HepG2 (cell line): Measurements from ENCODE around the gene NFATC4. TPM values are rescaled to one million over a fixed set of nuclear protein-coding genes. Genes with fewer than 3 reads are reported as not detected.
A peak's percentile ranks its signal among the peaks of the same experiment; 100 is the strongest.

Source experiments
- CCAR2 ChIP-seq: fragments of 200-400 bp; formaldehyde crosslinking; optimal IDR thresholded peaks from 2 replicates; pipeline ENCODE3; 2018; ENCODE audit warnings: low read depth, mild to moderate bottlenecking, low read length, moderate library complexity
- KDM2A ChIP-seq: sonication (generic); formaldehyde crosslinking; IDR thresholded peaks from 2 replicates; pipeline ENCODE4 v1.4.0; 2020; ENCODE audit warnings: low read depth, missing genetic modification reagents, borderline replicate concordance
- KMT2A ChIP-seq: sonication (generic); formaldehyde crosslinking; IDR thresholded peaks from 2 replicates; pipeline ENCODE4 v1.4.0; 2020; ENCODE audit warnings: missing genetic modification reagents
- PTBP1 ChIP-seq: fragments of 200-400 bp; formaldehyde crosslinking; IDR thresholded peaks from 2 replicates; pipeline ENCODE4 v1.6.1; 2018; ENCODE audit warnings: low read length, low read depth; ENCODE audit not compliant: poor library complexity, severe bottlenecking
- RXRB ChIP-seq: IDR thresholded peaks from 2 replicates; pipeline ENCODE4 v1.6.1; 2016; ENCODE audit warnings: borderline replicate concordance, missing genetic modification reagents, missing compliant biosample characterization
- SMAD1 ChIP-seq: sonication (generic); formaldehyde crosslinking; IDR thresholded peaks from 2 replicates; pipeline ENCODE4 v1.4.0; 2020; ENCODE audit warnings: missing genetic modification reagents, low read depth, mild to moderate bottlenecking, borderline replicate concordance
- ZKSCAN5 ChIP-seq: sonication (generic); formaldehyde crosslinking; IDR thresholded peaks from 2 replicates; pipeline ENCODE4 v1.5.1; 2020; ENCODE audit warnings: mild to moderate bottlenecking, missing genetic modification reagents
- ZNF331 ChIP-seq: sonication (generic); formaldehyde crosslinking; IDR thresholded peaks from 2 replicates; pipeline ENCODE4 v1.4.0; 2020; ENCODE audit warnings: missing genetic modification reagents
- ZNF337 ChIP-seq: sonication (generic); formaldehyde crosslinking; IDR thresholded peaks from 2 replicates; pipeline ENCODE4 v1.5.1; 2020; ENCODE audit warnings: missing genetic modification reagents, low read depth, mild to moderate bottlenecking, borderline replicate concordance
- ZNF530 ChIP-seq: sonication (generic); formaldehyde crosslinking; IDR thresholded peaks from 2 replicates; pipeline ENCODE4 v1.5.0; 2020; ENCODE audit warnings: low read depth, mild to moderate bottlenecking, missing genetic modification reagents
- ZNF557 ChIP-seq: sonication (generic); formaldehyde crosslinking; IDR thresholded peaks from 2 replicates; pipeline ENCODE4 v1.4.0; 2020; ENCODE audit warnings: missing genetic modification reagents
- polyA plus RNA-seq, 8 experiments: library from polyadenylated mRNA; depleted of rRNA in 3 of 8; stranded (reverse) in 7 of 8; unstranded in 1 of 8; fragments of >200 nt; fragmentation: Illumina TruSeq in 4 of 8; extraction: Trizol in 4 of 8; gene quantifications; 2 replicates each; pipeline versions ENCODE4 v1.2.1 to v1.2.3, GENCODE V29; 2011 to 2016; ENCODE audit warnings: low read depth in 4 of 8, missing spikeins in 1 of 8, mixed read lengths in 1 of 8; ENCODE audit not compliant: insufficient read depth in 1 of 8
- total RNA-seq, 5 experiments: library from RNA; depleted of rRNA; stranded (reverse); fragments of >200 nt; fragmentation: Illumina TruSeq; extraction: Trizol; gene quantifications; 2 replicates each; pipeline ENCODE4 v1.2.3, GENCODE V29; 2016; ENCODE audit warnings: low read depth in 1 of 5
- TF ChIP-seq, protein P1 (sequence below): sonication (generic); formaldehyde crosslinking; IDR thresholded peaks from 2 replicates; pipeline ENCODE4 v1.9.0; 2021; ENCODE audit warnings: mild to moderate bottlenecking, missing genetic modification reagents
- TF ChIP-seq, protein P2 (sequence below): sonication (generic); formaldehyde crosslinking; IDR thresholded peaks from 2 replicates; pipeline ENCODE4 v1.8.1; 2023; ENCODE audit warnings: missing genetic modification reagents, mild to moderate bottlenecking, borderline replicate concordance
- TF ChIP-seq, protein P3 (sequence below): sonication (generic); formaldehyde crosslinking; IDR thresholded peaks from 2 replicates; pipeline ENCODE4 v1.5.1; 2020; ENCODE audit warnings: mild to moderate bottlenecking, moderate library complexity, missing genetic modification reagents
- TF ChIP-seq, protein P4 (sequence below): sonication (generic); formaldehyde crosslinking; conservative IDR thresholded peaks from 2 replicates; pipeline ENCODE4 v1.8.1; 2023; ENCODE audit warnings: missing genetic modification reagents
- TF ChIP-seq, protein P5 (sequence below): sonication (generic); formaldehyde crosslinking; IDR thresholded peaks from 2 replicates; pipeline ENCODE4 v1.5.0; 2020; ENCODE audit warnings: mild to moderate bottlenecking, missing genetic modification reagents, borderline replicate concordance

Gene NFATC4
- total and polyA plus RNA-seq, 2 of the 13 experiments (the other 11 are each of a cell fraction or from before 2014, with no cell fraction given), result 0.04 to 0.15 TPM

DNA sequence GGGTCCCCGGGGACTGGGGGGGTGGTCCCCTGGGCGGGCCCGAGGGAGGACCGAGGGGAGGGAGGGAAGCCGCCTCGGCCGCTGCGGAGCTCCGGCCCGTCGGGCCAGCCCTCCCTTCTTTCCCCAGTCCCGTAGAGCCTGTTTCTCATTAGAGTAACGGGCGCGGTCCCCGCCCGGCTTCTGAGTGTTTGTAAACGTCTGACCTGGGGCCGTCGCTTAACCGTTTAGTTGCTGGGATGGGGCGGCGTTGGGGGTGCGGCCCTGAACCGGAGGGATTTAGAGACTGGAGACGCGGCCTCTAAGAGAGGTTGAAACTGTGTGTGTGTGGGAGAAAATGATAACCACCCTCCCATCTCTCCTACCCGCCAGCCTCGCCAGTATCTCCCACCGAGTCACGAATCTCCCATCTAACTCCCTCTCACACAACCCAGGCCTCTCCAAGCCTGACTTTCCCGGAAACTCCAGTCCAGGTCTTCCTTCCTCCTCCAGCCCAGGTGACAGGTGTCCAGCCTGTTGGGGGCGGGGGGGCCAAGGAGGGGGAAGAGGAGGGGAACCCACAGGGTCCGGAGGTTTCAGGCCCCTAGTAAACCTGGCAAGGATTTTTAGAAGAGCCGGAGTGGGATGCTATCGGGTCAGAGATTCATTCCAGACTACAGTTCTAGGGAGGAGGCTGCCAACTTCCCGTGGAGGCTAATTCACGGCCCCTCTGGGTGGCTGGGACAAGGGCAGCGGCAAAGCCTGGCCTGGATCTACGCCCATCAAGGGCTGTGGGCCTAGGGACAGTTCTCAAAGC lies 1.1 kb upstream of the NFATC4 start (continued):
- peak; percentile 92 for TF ChIP-seq PTBP1
- no peak; the same call in 1 of the 2 replicates for TF ChIP-seq ZNF557 (CRISPR knock-in tag)
- TF ChIP-seq ZKSCAN5 (CRISPR knock-in tag), result 0 out of 2 replicates have a peak, but pooled peaks have one; percentile 44
- no peak; the same call in 1 of the 2 replicates for TF ChIP-seq KDM2A
- TF ChIP-seq, protein P1, sequence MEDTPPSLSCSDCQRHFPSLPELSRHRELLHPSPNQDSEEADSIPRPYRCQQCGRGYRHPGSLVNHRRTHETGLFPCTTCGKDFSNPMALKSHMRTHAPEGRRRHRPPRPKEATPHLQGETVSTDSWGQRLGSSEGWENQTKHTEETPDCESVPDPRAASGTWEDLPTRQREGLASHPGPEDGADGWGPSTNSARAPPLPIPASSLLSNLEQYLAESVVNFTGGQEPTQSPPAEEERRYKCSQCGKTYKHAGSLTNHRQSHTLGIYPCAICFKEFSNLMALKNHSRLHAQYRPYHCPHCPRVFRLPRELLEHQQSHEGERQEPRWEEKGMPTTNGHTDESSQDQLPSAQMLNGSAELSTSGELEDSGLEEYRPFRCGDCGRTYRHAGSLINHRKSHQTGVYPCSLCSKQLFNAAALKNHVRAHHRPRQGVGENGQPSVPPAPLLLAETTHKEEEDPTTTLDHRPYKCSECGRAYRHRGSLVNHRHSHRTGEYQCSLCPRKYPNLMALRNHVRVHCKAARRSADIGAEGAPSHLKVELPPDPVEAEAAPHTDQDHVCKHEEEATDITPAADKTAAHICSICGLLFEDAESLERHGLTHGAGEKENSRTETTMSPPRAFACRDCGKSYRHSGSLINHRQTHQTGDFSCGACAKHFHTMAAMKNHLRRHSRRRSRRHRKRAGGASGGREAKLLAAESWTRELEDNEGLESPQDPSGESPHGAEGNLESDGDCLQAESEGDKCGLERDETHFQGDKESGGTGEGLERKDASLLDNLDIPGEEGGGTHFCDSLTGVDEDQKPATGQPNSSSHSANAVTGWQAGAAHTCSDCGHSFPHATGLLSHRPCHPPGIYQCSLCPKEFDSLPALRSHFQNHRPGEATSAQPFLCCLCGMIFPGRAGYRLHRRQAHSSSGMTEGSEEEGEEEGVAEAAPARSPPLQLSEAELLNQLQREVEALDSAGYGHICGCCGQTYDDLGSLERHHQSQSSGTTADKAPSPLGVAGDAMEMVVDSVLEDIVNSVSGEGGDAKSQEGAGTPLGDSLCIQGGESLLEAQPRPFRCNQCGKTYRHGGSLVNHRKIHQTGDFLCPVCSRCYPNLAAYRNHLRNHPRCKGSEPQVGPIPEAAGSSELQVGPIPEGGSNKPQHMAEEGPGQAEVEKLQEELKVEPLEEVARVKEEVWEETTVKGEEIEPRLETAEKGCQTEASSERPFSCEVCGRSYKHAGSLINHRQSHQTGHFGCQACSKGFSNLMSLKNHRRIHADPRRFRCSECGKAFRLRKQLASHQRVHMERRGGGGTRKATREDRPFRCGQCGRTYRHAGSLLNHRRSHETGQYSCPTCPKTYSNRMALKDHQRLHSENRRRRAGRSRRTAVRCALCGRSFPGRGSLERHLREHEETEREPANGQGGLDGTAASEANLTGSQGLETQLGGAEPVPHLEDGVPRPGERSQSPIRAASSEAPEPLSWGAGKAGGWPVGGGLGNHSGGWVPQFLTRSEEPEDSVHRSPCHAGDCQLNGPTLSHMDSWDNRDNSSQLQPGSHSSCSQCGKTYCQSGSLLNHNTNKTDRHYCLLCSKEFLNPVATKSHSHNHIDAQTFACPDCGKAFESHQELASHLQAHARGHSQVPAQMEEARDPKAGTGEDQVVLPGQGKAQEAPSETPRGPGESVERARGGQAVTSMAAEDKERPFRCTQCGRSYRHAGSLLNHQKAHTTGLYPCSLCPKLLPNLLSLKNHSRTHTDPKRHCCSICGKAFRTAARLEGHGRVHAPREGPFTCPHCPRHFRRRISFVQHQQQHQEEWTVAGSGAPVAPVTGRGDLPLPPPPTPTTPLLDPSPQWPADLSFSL (CRISPR knock-in tag), result no peak
- TF ChIP-seq, protein P2, sequence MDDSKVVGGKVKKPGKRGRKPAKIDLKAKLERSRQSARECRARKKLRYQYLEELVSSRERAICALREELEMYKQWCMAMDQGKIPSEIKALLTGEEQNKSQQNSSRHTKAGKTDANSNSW (CRISPR knock-in tag), result no peak
- TF ChIP-seq, protein P3, sequence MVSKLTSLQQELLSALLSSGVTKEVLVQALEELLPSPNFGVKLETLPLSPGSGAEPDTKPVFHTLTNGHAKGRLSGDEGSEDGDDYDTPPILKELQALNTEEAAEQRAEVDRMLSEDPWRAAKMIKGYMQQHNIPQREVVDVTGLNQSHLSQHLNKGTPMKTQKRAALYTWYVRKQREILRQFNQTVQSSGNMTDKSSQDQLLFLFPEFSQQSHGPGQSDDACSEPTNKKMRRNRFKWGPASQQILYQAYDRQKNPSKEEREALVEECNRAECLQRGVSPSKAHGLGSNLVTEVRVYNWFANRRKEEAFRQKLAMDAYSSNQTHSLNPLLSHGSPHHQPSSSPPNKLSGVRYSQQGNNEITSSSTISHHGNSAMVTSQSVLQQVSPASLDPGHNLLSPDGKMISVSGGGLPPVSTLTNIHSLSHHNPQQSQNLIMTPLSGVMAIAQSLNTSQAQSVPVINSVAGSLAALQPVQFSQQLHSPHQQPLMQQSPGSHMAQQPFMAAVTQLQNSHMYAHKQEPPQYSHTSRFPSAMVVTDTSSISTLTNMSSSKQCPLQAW (CRISPR knock-in tag), result peak; percentile 83
- TF ChIP-seq, protein P4, sequence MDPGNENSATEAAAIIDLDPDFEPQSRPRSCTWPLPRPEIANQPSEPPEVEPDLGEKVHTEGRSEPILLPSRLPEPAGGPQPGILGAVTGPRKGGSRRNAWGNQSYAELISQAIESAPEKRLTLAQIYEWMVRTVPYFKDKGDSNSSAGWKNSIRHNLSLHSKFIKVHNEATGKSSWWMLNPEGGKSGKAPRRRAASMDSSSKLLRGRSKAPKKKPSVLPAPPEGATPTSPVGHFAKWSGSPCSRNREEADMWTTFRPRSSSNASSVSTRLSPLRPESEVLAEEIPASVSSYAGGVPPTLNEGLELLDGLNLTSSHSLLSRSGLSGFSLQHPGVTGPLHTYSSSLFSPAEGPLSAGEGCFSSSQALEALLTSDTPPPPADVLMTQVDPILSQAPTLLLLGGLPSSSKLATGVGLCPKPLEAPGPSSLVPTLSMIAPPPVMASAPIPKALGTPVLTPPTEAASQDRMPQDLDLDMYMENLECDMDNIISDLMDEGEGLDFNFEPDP (CRISPR knock-in tag), result peak; percentile 97; the same call in 1 of the 2 replicates
- TF ChIP-seq ZNF530 (CRISPR knock-in tag), result no peak
- TF ChIP-seq, protein P5, sequence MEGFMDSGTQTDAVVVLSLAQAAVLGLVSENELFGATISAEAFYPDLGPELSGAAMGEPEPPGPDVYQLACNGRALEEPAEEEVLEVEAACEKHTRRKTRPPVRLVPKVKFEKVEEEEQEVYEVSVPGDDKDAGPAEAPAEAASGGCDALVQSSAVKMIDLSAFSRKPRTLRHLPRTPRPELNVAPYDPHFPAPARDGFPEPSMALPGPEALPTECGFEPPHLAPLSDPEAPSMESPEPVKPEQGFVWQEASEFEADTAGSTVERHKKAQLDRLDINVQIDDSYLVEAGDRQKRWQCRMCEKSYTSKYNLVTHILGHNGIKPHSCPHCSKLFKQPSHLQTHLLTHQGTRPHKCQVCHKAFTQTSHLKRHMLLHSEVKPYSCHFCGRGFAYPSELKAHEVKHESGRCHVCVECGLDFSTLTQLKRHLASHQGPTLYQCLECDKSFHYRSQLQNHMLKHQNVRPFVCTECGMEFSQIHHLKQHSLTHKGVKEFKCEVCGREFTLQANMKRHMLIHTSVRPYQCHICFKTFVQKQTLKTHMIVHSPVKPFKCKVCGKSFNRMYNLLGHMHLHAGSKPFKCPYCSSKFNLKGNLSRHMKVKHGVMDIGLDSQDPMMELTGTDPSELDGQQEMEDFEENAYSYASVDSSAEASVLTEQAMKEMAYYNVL (CRISPR knock-in tag), result peak; percentile 74; the same call in 1 of the 2 replicates
- TF ChIP-seq CCAR2, result no peak
- TF ChIP-seq ZNF337, result peak; percentile 34; the same call in 1 of the 2 replicates
- TF ChIP-seq KMT2A (CRISPR knock-in tag), result peak; percentile 22; the same call in 1 of the 2 replicates
- TF ChIP-seq ZNF331 (CRISPR knock-in tag), result peak; percentile 7; the same call in 1 of the 2 replicates
- TF ChIP-seq SMAD1 (CRISPR knock-in tag), result peak; percentile 87; the same call in 1 of the 2 replicates
- no peak; the same call in 1 of the 2 replicates for TF ChIP-seq RXRB
